IPS-20b (cell line): ENCODE results near the gene CAMKK2.
"Not testable (repeated sequence)": the region's sequence is repeated elsewhere in the genome, so short reads cannot be mapped to it uniquely, and the experiment has no call there.

Source experiments
- H3K27ac ChIP-seq: one replicate; pipeline ENCODE4 v1.5.1; 2013; ENCODE audit warnings: low read length
- H3K27me3 ChIP-seq: 2 replicates; pipeline ENCODE4 v1.6.1; 2013; ENCODE audit warnings: mild to moderate bottlenecking, low read length, inconsistent platforms; ENCODE audit not compliant: insufficient read depth
- H3K36me3 ChIP-seq: 2 replicates; pipeline ENCODE4 v1.6.1; 2013; ENCODE audit warnings: low read depth, mild to moderate bottlenecking, inconsistent platforms, low read length, moderate library complexity; ENCODE audit not compliant: insufficient read depth
- H3K4me1 ChIP-seq: 2 replicates; pipeline ENCODE4 v1.6.1; 2013; ENCODE audit warnings: mild to moderate bottlenecking, control low read depth, inconsistent platforms, low read length, moderate library complexity; ENCODE audit not compliant: insufficient read depth
- H3K4me3 ChIP-seq: 2 replicates; pipeline ENCODE4 v1.5.1; 2013; ENCODE audit warnings: mild to moderate bottlenecking, low read length, inconsistent platforms
- H3K9ac ChIP-seq: 2 replicates; pipeline ENCODE4 v1.6.1; 2013; ENCODE audit warnings: low read depth, mild to moderate bottlenecking, inconsistent platforms, low read length, moderate library complexity
- H3K9me3 ChIP-seq: 2 replicates; pipeline ENCODE4 v1.6.1; 2013; ENCODE audit warnings: mild to moderate bottlenecking, low read depth, low read length, inconsistent platforms; ENCODE audit not compliant: insufficient read depth

CAMKK2 gene

DNA sequence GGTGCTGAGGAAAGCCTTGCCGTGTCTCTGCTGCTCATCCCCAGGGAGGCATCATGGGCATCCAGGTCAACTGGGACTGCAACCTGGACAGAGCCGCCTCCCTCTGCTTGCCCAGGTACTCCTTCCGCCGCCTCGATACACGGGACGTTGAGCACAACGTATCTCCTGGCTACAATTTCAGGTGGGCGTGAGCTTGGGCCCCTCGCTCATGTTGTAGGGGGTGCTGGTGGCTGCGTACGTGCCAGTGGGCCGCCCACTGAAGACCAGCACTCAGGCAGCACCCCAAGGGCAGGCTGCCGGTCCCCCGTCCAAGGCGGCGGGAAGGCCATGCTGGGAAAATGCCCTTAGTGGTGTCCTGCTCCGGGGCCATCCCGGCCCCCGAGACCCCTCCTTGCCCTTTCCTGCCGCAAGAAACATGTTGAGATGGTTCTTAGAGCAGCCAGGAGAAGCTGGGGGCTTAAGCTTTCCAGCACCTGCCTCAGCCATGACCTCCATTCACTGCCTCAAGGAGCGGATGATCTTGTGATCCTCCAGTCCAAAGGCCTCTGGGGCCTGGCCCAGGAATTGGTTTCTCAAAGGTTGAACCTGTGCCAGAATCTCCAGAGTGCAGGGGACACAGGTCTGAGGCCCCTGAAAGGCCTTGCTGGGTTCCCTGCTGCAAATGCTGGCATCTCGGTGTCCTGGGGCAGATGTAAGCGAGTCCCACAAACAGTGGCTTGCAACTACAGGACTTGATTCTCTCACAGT is 67.4 kb downstream of the CAMKK2 start:
- no peak overlapping the region for H3K9ac ChIP-seq
- no peaks in the 10 kb centered on the region for H3K4me1 ChIP-seq
- H3K27ac ChIP-seq, result no peak overlapping the region
- no peaks in the 10 kb centered on the region for H3K36me3 ChIP-seq
- no peaks in the 10 kb centered on the region for H3K9me3 ChIP-seq
- H3K27me3 ChIP-seq, result no peaks in the 10 kb centered on the region
- H3K4me3 ChIP-seq, result no peak overlapping the region

- H3K4me3 ChIP-seq, result no peak overlapping the region
- no peaks in the 10 kb centered on the region for H3K9me3 ChIP-seq
- H3K27ac ChIP-seq, result no peak overlapping the region
- H3K9ac ChIP-seq, result no peak overlapping the region
- H3K4me1 ChIP-seq, result no peaks in the 10 kb centered on the region
- no peaks in the 10 kb centered on the region for H3K36me3 ChIP-seq
- H3K27me3 ChIP-seq, result no peaks in the 10 kb centered on the region
Observed at GRCh38 chr12:121227294-121227693, 69.2 kb downstream of the CAMKK2 start.

DNA sequence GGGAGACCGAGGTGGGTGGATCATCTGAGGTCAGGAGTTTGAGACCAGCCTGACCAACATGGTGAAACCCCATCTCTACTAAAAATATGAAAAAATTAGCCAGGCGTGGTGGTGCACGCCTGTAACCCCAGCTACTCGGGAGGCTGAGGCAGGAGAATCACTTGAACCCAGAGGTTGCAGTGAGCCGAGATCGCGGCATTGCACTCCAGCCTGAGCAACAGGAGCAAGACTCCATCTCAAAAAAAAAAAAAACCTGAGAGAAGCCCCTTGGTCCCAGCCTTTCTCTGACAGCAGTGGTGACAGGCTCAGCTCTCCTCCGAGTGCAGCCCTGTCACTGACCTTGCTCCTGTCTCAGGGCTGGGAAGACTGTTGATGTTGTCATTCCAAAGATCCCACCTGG is 69.6 kb downstream of the CAMKK2 start:
- H3K9me3 ChIP-seq, H3K9ac ChIP-seq, H3K27me3 ChIP-seq, H3K36me3 ChIP-seq, H3K4me3 ChIP-seq, H3K27ac ChIP-seq, H3K4me1 ChIP-seq: not testable (repeated sequence)

DNA sequence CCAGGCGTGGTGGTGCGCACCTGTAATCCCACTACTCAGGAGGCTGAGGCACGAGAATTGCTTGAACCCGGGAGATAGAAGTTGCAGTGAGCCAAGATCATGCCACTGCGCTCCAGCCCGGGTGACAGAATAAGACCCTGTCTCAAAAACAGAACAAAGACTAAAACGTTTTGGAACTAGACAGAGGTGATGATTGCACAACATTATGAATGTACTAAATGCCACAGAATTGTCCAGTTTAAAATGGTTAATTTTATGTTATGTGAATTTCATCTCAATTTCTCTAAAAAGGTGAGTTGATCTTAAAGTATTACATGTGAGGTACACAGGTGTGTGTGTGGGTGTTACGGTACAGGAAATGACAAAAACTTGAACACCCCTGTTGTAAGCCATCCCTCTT is 70.1 kb downstream of the CAMKK2 start:
- no peak overlapping the region for H3K27ac ChIP-seq
- no peaks in the 10 kb centered on the region for H3K36me3 ChIP-seq
- H3K9me3 ChIP-seq, result no peaks in the 10 kb centered on the region
- no peak overlapping the region for H3K9ac ChIP-seq
- no peaks in the 10 kb centered on the region for H3K4me1 ChIP-seq
- H3K4me3 ChIP-seq, result no peak overlapping the region
- H3K27me3 ChIP-seq, result no peaks in the 10 kb centered on the region

- H3K36me3 ChIP-seq, result no peaks in the 10 kb centered on the region
Observed at GRCh38 chr12:121224591-121224990, 71.9 kb downstream of the CAMKK2 start.

DNA sequence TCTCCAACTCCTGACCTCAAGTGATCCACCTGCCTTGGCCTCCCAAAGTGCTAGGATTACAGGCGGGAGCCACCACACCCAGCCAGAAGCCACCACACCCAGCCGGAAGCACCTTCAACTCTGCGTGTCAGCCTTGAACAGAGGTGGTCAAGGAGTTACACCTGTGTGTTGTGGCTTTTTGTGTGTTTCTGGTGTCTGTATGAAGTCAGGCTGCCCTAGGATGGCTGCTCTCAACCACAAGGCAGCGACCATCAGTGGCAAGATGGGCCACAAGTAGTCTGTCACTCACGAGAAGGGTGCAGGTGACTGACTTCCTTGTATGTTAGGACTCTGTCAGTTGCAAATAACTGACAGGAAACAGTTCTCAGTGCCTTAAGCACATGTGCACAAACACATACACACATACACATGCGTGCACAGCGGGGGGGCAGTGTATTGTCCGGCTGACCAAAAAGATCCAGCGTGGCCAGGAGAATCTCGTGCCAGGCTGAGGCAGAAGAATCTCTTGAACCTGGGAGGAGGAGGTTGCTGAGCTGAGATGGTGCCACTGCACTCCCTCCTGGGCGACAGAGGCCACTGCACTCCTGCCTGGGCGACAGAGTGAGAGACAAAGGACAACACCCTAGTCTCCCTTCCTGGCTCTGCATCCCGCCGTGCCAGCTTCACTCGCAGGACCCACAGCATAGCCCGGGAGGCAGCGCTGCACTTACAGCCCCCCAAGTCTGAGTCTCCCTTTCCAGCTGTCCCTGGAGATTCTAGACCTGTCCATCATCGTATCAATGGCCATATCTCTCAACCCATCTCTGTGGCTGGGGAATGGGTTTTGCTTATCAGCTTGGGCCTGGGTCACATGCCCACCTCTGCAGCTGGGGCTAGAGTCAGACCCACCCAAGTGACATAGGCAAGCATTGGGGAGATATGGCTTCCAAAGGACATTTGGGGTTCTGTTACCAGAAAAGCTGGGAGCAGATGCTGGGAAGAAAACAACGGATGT is 72.9 kb downstream of the CAMKK2 start:
- H3K4me1 ChIP-seq, result no peaks in the 10 kb centered on the region
- H3K4me3 ChIP-seq, result no peak overlapping the region
- no peak overlapping the region for H3K27ac ChIP-seq
- no peak overlapping the region for H3K9ac ChIP-seq
- H3K36me3 ChIP-seq, result no peaks in the 10 kb centered on the region
- H3K9me3 ChIP-seq, result no peaks in the 10 kb centered on the region
- no peaks in the 10 kb centered on the region for H3K27me3 ChIP-seq

More at GRCh38 chr12:121224591-121224990, 71.9 kb downstream of the CAMKK2 start:
- H3K27me3 ChIP-seq, result no peaks in the 10 kb centered on the region
- no peak overlapping the region for H3K27ac ChIP-seq
- H3K4me3 ChIP-seq, result no peak overlapping the region
- no peak overlapping the region for H3K9ac ChIP-seq
- H3K9me3 ChIP-seq, result no peaks in the 10 kb centered on the region
- H3K4me1 ChIP-seq, result no peaks in the 10 kb centered on the region

GRCh38 chr12:121222847-121223246 is 73.7 kb downstream of the CAMKK2 start:
- Histone ChIP-seq H3K4me1 (no peaks in the 10 kb centered on the region), H3K27ac (no peak overlapping the region), H3K9ac (no peak overlapping the region), H3K4me3 (no peak overlapping the region), H3K9me3 (no peaks in the 10 kb centered on the region), H3K27me3 (no peaks in the 10 kb centered on the region), H3K36me3 (no peaks in the 10 kb centered on the region)

DNA sequence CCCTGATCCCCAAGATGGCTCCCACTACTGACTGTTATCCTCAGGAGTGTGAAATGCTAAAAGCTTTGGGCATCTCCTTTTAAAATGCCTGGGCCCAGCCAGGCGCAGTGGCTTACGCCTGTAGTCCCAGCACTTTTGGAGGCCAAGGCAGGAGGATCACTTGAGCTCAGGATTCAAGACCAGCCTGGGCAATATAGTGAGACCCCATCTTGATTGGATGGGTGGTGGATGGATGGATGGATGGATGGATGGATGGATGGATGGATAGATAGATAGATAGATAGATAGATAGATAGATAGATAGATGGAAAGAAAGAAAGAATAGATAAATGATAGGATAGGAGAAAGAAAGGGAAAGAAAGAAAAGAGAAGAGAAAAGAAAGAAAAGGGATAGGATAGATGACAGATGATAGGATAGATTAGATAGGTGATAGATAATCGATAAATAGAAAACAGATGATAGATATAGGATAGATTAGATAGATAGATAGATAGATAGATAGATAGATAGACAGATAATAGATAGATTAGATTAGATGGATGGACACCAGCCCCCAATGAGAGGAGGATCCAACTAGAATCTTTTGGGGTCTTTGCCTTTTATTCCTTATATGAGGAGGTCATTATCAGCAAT is 77.0 kb downstream of the CAMKK2 start:
- Histone ChIP-seq H3K4me3 (no peak overlapping the region), H3K27me3 (no peaks in the 10 kb centered on the region), H3K36me3 (no peaks in the 10 kb centered on the region), H3K9me3 (no peaks in the 10 kb centered on the region), H3K4me1 (no peaks in the 10 kb centered on the region), H3K9ac (no peak overlapping the region), H3K27ac (no peak overlapping the region)

- no peak overlapping the region for H3K4me3 ChIP-seq
- H3K36me3 ChIP-seq, result no peaks in the 10 kb centered on the region
- H3K4me1 ChIP-seq, result no peaks in the 10 kb centered on the region
- H3K27me3 ChIP-seq, result no peaks in the 10 kb centered on the region
- no peak overlapping the region for H3K9ac ChIP-seq
- no peaks in the 10 kb centered on the region for H3K9me3 ChIP-seq
- no peak overlapping the region for H3K27ac ChIP-seq
Observed at GRCh38 chr12:121218588-121219352, 77.7 kb downstream of the CAMKK2 start.

- Histone ChIP-seq H3K9ac (no peak overlapping the region), H3K27me3 (no peaks in the 10 kb centered on the region)
Observed at GRCh38 chr12:121217761-121218160, 78.7 kb downstream of the CAMKK2 start.

DNA sequence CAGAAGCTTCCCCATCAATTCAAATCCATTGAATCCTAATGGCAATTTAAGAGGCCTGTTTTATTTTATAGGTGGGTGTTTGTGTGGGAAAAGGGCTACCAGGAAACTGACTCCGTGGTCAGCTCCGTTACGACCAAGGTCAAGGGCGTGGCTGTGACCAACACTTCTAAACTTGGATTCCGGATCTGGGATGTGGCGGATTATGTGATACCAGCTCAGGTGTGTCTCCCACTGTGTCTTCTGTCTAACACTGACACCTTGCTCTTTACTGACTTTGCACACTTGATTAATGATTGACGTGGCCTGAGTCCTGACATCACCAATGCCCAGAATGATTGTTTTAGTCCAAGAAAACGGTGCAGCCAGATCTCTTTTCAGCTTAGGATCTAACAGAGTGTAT is 79.4 kb downstream of the CAMKK2 start:
- H3K9ac ChIP-seq, result no peak overlapping the region
- no peaks in the 10 kb centered on the region for H3K27me3 ChIP-seq
- H3K4me1 ChIP-seq, result no peaks in the 10 kb centered on the region
- H3K27ac ChIP-seq, result no peak overlapping the region
- H3K36me3 ChIP-seq, result no peaks in the 10 kb centered on the region
- H3K9me3 ChIP-seq, result no peaks in the 10 kb centered on the region
- no peak overlapping the region for H3K4me3 ChIP-seq

More at GRCh38 chr12:121217761-121218160, 78.7 kb downstream of the CAMKK2 start:
- Histone ChIP-seq H3K36me3 (no peaks in the 10 kb centered on the region), H3K4me3 (no peak overlapping the region), H3K27ac (no peak overlapping the region), H3K4me1 (no peaks in the 10 kb centered on the region), H3K9me3 (no peaks in the 10 kb centered on the region)
